HG03575 (cell line): Measurements from ENCODE around the gene ECPAS.
"Not testable (repeated sequence)": the region's sequence is repeated elsewhere in the genome, so short reads cannot be mapped to it uniquely, and the experiment has no call there.

ENCODE experiments used
- ATAC-seq: cut with Tn5 transposase; IDR thresholded peaks from one replicate; pipeline ENCODE4 v1.9.1; 2021; ENCODE audit not compliant: unreplicated experiment, insufficient number of reproducible peaks, low FRiP score; ENCODE audit errors: extremely low read depth

ECPAS gene, protein sequence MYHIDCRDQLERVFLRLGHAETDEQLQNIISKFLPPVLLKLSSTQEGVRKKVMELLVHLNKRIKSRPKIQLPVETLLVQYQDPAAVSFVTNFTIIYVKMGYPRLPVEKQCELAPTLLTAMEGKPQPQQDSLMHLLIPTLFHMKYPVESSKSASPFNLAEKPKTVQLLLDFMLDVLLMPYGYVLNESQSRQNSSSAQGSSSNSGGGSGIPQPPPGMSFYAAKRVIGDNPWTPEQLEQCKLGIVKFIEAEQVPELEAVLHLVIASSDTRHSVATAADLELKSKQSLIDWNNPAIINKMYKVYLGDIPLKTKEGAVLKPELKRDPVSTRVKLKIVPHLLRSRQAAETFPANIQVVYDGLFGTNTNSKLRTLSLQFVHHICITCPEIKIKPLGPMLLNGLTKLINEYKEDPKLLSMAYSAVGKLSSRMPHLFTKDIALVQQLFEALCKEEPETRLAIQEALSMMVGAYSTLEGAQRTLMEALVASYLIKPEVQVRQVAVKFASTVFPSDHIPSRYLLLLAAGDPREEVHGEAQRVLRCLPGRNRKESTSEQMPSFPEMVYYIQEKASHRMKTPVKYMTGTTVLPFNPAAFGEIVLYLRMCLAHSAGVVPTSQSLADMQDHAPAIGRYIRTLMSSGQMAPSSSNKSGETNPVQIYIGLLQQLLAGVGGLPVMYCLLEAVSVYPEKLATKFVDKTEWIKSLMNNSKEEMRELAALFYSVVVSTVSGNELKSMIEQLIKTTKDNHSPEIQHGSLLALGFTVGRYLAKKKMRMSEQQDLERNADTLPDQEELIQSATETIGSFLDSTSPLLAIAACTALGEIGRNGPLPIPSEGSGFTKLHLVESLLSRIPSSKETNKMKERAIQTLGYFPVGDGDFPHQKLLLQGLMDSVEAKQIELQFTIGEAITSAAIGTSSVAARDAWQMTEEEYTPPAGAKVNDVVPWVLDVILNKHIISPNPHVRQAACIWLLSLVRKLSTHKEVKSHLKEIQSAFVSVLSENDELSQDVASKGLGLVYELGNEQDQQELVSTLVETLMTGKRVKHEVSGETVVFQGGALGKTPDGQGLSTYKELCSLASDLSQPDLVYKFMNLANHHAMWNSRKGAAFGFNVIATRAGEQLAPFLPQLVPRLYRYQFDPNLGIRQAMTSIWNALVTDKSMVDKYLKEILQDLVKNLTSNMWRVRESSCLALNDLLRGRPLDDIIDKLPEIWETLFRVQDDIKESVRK (N-terminal part only)

DNA sequence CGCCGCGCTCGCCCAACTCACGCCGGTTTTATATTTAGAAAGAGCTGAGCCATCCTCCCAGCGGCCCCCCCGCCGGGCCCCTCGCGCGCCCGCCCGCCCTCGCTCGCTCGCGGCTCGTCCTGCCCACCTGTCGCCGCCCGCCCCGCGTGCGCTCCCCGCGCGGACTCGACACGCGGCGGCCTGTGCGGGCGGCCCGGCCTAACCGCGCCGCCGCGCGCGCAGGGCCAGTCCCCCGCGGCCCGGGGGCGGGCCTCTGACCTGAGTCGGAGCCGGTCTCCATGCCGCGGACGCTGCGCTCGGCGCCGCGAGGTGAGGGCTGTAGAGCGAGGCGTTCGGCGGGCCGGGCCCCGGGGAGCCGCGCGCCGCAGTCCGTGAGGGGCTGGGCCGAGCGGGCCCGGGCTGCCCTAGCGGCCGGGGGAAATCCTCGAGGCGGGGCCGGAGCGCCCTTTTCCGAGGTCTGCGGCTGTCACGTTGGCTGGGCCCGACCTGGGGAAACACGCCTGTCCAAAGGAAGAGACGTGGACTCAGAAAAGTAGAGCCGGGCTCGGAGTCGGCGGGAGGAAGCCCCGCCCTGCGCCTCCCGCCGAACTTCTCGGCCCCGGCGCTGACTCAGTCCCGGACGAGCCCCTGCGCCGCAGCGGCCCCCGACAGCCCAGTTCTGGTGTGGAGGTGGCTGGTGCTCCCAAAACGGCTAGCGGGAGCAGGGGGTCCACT, at the start of gene ECPAS:
Gene ECPAS (minus strand): TSS at position 526 of the 714 bp plus-strand sequence. CDS start 11,465 bp downstream, outside the sequence.
- no peak for ATAC-seq

DNA sequence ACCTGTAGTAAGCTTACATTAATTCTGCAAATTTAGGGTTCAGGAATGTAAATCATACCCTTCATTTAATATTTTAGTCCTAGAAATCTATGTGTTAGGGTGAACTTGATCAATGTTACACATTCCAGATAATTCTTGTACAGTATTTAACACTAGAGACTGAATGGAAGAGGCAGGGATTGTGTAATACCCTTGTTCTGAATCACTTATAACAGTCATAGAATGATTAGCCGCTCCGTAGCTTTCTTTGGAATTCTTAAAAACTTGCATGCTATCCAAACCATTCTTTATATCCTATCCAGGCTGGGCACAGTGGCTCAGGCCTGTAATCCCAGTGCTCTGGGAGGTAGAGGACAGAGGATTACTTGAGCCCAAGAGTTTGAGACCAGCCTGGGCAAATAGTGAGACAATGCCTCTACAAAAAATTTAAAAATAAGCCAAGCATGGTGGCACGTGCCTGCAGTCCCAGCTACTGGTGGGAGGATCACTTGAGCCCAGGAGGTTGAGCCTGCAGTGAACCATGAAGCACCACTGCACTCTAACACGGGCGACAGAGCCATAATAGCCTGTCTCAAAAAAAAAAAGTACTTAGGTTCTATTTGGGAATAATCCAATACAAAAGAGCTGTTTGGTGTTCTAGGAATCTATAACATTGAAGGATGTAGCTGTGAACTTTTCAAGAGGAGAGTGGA, 49.1 kb upstream of the ECPAS start:
- ATAC-seq: no peak

DNA sequence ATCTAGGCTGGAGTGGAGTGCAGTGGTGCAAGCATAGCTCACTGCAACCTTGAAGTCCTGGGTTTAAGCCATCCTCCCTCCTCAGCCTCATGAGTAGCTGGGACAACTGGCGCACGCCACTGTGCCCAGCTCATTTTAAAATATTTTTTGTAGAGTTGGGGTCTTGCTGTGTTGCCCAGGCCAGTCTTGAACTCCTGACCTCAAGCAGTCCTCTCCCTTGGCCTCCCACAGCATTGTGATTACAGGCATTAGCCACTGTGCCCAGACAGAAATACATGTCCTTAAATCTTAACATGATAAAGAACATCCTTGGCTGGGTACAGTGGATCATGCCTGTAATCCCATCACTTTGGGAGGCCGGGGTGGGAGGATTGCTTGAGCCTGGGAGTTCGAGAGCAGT, 47.5 kb upstream of the ECPAS start:
- no peak for ATAC-seq

DNA sequence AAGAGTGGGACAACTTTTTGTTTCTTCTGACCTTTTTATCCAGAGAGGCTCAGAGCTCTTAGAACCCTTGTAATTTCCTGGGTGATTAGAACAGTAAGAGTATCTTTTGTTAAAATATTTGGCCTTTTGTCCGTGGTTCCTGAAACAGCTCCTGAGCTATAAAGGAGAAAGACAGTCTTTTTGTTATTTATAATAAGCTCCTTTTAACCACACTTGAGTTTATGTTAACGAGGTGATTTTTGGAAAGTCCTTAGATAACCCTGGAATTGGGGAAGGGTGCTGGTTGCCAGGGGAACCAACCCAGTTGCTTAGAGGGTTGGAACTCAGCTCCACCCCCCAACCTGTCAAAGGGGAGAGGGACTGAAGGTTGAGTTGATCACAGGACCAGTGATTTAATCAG, 45.6 kb upstream of the ECPAS start:
- ATAC-seq: no peak

DNA sequence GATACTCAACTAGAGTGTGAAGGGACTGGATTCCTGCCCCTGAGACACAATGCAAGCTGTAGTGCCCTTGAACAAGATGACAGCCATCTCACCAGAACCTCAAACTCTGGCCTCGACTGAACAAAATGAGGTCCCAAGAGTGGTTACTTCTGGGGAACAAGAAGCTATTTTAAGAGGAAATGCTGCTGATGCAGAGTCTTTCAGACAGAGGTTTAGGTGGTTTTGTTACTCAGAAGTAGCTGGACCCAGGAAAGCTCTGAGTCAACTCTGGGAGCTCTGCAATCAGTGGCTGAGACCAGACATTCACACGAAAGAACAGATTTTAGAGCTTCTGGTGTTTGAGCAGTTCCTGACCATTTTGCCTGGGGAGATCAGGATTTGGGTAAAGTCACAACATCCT, 43.2 kb upstream of the ECPAS start:
- no peak for ATAC-seq

DNA sequence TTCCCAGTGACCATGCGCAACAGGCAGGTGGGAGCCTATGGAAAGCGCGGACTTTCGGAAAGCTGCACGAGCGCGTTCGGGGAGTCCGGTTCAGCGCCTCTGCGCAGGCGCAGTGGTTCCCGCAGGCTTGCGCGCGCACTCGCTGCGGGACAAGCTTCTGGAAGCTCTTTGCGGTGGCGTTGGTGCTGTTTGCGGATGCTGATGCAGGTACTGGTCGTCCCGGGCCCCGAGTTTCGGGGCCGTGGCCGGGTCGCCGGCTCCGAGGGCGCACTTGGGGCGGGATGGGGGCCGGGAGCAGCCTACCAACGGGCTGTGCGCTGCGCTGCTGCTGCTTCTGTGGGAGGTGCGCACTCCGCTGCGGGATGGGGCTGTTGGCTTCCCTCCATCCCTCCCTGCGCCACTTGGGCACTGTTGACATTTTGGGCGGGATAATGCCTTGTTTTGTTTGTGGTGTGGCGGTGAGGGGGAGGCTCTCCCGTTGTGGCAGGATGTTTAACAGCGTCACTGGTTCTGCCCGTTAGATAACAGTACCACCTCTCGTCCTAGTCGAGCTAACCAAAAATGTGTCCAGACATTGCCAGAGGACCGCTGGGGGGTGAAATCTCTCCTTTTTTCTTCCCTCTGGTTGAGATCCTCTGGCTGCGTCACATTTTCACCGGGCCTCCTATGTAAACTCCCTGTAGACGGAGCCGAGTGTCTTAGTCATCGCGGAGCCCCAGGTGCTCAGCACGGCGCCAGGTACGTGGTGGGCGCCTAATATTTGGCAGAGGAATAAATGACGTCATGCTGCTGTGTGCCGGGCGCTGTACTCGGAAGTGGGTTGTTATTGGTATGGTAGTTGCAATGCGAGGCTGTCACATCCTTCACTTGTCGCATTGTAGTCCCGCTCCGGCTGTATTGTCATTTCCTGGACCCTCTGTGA, 41.1 kb upstream of the ECPAS start, which contains the start of gene ZNF483:
Gene ZNF483 (plus strand): TSS at position 124 of the 922 bp plus-strand sequence. CDS start 2,217 bp downstream, outside the sequence.
- no peak for ATAC-seq

DNA sequence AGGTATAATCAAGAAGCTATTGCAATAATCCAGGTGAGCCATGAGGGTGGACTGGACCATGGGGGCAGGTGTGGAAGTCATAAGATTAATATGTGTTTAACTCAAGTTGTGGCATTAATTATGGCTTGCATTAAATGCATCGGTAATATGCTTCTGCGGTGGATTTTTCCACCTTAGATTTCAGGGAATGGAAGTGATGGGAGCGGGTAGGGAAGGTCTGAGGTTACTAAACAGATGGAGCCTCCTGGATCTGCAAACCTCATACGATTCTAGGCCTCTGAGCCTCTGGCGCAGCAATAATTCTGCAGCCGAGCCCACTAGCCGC, 40.5 kb upstream of the ECPAS start:
- no peak for ATAC-seq

DNA sequence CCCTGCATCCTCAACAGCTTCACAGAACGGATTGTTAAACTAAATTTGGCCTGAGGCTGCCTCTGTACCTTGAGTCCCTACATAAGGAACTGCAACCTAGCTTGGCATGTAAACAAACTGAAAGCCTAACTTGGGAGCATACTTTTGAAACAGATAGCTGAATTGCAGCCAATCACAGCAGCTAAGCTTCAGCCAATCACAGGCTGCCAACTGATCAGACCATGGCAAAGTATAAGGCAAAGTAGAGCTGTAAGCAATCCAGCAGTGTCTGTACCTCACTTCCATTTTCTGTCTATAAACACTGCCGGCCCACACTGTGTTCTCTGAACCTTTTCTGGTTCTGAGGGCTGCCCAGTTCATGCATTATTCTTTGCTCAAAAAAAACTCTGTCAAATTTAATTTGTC, 31.9 kb upstream of the ECPAS start:
- no peak for ATAC-seq

DNA sequence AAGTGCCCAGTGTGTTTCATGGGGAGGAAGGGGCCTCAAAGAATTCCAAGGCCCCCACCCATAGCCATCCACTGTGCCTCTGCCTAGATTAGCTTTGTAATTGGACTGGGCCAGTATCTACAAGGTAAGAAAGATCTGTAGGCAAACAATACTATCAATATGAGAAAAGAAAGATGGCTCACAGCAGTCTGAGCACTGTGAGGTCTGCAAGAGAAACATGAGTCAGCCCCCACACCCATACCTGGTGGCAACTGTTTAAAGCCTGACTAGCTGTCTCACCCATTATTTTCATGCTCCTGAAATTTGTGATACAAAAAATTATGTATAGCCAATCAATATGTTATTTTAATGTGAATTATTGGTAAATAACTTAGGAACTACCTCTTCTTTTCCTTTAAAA, 30.8 kb upstream of the ECPAS start:
- ATAC-seq: no peak

DNA sequence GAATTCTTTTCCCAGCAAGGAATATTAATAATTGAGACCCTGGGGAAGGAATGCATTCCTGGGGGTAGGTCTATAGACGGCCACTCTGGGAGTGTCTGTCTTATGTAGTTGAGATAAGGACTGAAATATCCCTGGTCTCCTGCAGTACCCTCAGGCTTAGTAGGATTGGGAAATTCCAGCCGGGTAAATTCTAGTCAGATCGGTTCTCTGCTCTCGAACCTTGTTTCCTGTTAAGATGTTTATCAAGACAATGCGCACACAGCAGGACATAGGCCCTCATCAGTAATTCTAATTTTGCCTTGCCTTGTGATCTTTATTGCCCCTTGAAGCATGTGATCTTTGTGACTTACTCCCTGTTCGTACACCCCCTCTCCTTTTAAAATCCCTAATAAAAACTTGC, 27.4 kb upstream of the ECPAS start:
- not testable (repeated sequence) for ATAC-seq

DNA sequence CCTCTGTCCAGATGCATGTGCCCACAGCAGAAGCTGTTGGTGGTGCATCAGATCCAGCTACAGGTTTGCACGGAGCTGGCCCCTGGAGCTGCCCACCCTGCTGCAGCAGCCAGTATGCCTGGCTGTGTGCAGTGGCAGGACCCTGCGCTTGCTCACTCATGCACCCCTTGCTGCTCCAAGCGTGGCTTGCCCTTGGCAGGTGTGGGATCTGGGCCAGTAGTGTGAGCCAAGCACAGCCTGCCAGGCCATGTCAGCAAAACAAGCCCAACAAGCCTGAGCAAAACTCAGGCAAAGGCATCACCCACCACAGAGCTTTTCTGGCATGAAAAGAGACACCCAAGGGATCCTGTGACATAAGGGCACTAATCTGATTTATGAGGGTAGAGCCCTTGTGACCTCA, 18.3 kb upstream of the ECPAS start:
- no peak for ATAC-seq

DNA sequence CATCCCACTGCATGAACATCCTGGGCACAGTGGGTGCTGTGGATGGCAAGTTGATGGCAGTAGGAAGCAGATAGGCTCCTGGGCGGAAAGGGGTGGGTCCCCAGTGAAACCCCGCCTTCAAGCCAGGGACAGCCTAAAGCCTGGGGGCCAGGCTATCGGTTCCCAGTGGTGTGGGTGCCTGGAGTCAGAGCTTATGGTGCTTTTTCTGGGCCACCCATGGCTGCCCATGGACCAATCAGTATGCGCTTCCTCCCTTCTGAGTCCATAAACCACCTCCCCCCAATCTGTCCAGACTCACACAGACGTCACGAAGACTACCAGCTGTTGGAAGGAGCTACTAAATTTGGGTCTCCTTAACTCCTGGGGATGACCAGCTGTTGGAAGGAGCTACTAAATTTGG, 17.5 kb upstream of the ECPAS start:
- ATAC-seq: no peak

DNA sequence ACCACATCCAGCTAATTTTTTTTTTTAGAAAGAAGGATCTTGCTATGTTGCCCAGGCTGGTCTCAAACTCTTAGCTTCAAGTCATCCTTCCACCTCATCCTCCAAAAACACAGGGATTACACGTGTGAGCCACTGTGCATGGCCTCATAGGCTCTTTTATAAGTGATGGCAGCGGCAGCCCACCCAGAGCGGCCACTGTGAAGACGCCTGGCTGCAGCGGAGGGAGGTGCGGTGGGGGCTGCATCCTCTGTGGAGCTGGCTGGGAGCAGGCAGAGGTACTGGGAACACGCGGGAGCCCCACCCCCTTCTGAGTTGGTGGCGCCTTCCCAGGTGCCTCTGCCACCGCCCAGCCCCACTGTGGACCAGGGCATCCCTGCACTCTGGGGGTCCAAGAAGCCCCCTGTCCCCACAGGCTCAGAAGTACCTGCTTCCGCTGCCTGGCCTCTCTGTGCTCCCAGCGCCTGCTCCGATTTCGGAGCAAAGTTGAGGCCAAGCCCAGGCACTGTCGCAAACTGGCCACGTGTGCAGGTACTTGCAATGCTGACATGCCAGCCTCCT, 16.9 kb upstream of the ECPAS start:
- ATAC-seq: no peak

DNA sequence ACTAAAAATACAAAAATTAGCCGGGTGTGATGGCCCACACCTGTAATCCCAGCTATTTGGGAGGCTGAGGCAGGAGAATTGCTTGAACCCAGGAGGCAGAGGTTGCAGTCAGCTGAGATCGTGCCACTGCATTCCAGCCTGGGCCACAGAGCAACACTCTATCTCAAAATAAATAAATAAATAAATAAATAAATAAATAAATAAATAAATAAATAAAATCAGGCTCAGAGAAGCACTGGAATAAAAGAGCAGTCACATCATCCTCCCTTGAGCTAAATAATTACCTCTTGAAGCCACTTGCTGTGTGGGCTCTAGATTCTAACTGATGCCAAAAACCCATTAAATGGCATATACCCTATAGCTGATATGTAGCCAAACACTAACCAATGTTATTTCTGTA, 13.0 kb upstream of the ECPAS start:
- not testable (repeated sequence) for ATAC-seq

DNA sequence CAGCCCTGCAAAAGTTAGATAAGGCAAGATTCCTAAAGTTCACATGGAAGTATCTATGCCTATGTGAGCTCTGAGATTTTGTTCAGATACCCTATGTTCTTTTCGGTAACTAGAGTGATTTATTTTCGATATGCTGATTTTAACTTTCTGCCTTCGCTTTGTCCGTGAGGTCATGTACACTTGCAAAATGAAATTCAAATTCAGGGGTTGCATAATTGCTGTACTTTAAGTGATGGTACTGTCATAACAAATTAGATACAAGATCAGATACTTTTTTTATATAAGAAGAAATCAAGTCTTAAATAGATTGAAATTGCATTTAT, 350 bp upstream of the ECPAS start:
- no peak for ATAC-seq

DNA sequence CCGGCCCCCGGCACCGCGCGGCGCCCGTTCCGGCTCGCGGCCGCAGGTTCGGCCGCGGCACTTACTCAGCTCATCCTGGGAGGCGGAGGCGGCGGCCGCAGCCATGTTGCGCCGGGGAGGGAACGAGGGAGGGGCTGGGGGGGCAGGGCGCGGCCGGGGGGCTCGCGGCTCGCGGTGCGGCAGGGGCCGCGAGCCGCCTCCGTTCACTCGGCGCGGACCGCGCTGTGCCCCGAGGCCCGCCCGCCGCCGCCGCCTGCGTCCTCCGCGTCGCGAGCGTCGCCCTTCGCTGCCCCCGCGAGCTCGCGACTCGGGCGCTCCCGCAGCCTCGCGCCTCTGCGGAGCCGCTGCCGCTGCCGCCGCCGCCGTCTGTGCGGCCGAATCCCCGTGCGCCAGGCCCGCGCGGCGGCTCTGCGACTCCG, 735 bp downstream of the ECPAS start:
- no peak for ATAC-seq

DNA sequence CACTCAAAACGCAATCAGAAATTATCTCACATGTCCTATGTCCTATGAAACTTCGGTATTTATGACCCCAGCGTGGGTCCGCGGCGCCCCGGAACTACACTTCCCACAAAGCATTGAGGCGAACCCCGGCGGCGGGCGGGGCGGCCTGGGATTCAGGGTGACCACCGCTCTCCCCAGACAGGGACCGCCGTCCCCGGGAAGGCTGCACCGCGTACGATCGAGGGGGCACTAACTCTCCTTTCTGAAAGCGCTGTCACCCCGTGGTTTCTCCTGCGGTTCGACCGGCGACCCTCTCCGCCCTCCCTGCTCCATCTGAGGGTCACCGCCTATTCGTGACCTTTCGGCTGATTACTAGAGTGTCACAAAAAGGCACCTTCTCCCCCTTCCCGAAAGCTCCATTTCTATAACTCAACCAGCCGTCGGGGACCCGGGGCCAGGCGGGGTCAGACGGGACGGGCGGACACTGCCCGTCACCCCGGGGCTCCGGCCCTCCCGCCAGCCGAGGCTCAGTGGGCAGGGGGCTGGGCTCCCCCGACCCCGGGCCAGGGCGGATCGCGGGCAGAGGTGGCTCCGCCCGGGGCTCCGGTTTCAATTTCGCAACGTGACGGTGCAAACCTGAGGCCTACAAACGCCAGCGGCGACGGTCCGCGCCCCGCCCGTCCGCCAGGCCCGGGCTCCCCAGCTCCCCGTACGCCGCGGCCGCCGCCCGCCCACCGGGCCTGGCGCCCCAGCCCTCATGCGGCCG, 1.3 kb downstream of the ECPAS start:
- ATAC-seq: no peak
